WERI-Rb-1 (cell line): ENCODE measurements around the gene PIK3C2G.

Source experiments
- DNase-seq: peaks from one replicate; pipeline ENCODE4 v3.0.0-alpha.2; 2020
- H3K27ac ChIP-seq: fragments of 250-450 bp; sonication (Bioruptor Pico); 2 replicates; pipeline ENCODE4 v1.5.1; 2020; ENCODE audit warnings: mild to moderate bottlenecking, moderate library complexity
- H3K27me3 ChIP-seq: fragments of 250-450 bp; sonication (Bioruptor Pico); 2 replicates; pipeline ENCODE4 v1.5.1; 2021; ENCODE audit warnings: mild to moderate bottlenecking, low read depth, moderate library complexity; ENCODE audit not compliant: insufficient read depth, severe bottlenecking
- H3K36me3 ChIP-seq: fragments of 250-450 bp; sonication (Bioruptor Pico); 2 replicates; pipeline ENCODE4 v1.5.1; 2020; ENCODE audit warnings: mild to moderate bottlenecking, moderate library complexity
- H3K4me3 ChIP-seq: 2 replicates; pipeline ENCODE4 v1.5.1; 2011; ENCODE audit warnings: low read depth, mild to moderate bottlenecking, control low read depth, low read length
- H3K9me3 ChIP-seq: fragments of 250-450 bp; sonication (Bioruptor Pico); 2 replicates; pipeline ENCODE4 v1.5.1; 2021; ENCODE audit warnings: mild to moderate bottlenecking, moderate library complexity; ENCODE audit not compliant: severe bottlenecking
- CTCF ChIP-seq: IDR thresholded peaks from 2 replicates; pipeline ENCODE4 v1.5.1; 2011; ENCODE audit warnings: low read depth, mild to moderate bottlenecking, control low read depth, inconsistent platforms, low read length

PIK3C2G gene

DNA sequence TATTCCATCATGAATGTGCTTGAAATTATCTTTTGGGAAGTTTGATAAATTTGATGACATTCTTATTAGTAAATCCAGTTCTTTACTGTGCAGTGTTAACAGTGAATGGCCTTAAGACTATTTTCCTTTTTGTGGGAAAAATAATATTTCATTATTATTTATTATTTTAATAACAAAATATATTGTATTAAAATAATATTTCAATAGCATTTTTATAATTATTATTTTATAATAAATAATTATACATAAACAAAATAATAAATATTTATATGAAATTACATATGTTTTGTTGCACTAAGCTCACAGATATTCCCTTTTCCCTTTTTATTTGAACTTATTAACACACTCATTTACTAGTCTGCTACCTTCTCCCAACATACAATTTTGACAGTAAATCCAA lies 33.6 kb downstream of the PIK3C2G start:
- H3K4me3 ChIP-seq = no peak overlapping the region
- TF ChIP-seq CTCF = no peak
- H3K27me3 ChIP-seq = no peaks in the 10 kb centered on the region
- H3K36me3 ChIP-seq = no peaks in the 10 kb centered on the region
- H3K27ac ChIP-seq = no peak overlapping the region
- DNase-seq = no peak
- no peaks in the 10 kb centered on the region for H3K9me3 ChIP-seq

- Histone ChIP-seq H3K27me3 (no peaks in the 10 kb centered on the region), H3K36me3 (no peaks in the 10 kb centered on the region), H3K27ac (no peak overlapping the region), H3K4me3 (no peak overlapping the region), H3K9me3 (no peaks in the 10 kb centered on the region)
- no peak for TF ChIP-seq CTCF
- no peak for DNase-seq
Measured at GRCh38 chr12:18296201-18296908, 35.0 kb downstream of the PIK3C2G start.

- no peak for DNase-seq
- no peak overlapping the region for H3K4me3 ChIP-seq
- no peak for TF ChIP-seq CTCF
- H3K27me3 ChIP-seq = no peaks in the 10 kb centered on the region
- no peaks in the 10 kb centered on the region for H3K36me3 ChIP-seq
- H3K9me3 ChIP-seq = no peaks in the 10 kb centered on the region
- no peak overlapping the region for H3K27ac ChIP-seq
Measured at GRCh38 chr12:18296909-18297280, 35.6 kb downstream of the PIK3C2G start.

DNA sequence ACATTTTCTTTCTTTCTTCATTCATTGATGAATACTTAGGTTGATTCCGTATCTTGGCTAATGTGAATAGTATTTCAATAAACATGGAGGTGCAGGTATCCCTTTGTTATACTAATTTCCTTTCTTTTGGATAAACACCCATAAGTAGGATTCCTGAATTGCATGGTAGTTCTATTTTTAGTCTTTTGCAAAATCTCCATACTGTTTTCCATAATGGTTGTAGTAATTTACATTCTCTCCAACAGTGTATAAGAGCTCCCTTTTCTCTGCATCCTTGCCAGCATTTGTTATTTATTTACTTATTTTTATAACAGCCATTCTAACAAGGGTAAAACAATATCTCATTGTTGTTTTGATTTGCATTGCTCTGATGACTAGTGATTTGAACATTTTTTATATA lies 36.6 kb downstream of the PIK3C2G start:
- Histone ChIP-seq H3K9me3 (no peaks in the 10 kb centered on the region), H3K27ac (no peak overlapping the region), H3K36me3 (no peaks in the 10 kb centered on the region), H3K4me3 (no peak overlapping the region), H3K27me3 (no peaks in the 10 kb centered on the region)
- no peak for TF ChIP-seq CTCF
- no peak for DNase-seq

GRCh38 chr12:18302809-18303430 lies 41.6 kb downstream of the PIK3C2G start:
- Histone ChIP-seq H3K4me3 (no peak overlapping the region), H3K36me3 (no peaks in the 10 kb centered on the region), H3K27ac (no peak overlapping the region), H3K9me3 (no peaks in the 10 kb centered on the region), H3K27me3 (no peaks in the 10 kb centered on the region)
- no peak for DNase-seq
- no peak for TF ChIP-seq CTCF

GRCh38 chr12:18304609-18305008 lies 43.3 kb downstream of the PIK3C2G start:
- Histone ChIP-seq H3K4me3 (no peak overlapping the region), H3K36me3 (no peaks in the 10 kb centered on the region), H3K27ac (no peak overlapping the region), H3K27me3 (no peaks in the 10 kb centered on the region), H3K9me3 (no peaks in the 10 kb centered on the region)
- no peak for TF ChIP-seq CTCF
- no peak for DNase-seq
